Calu3 (cell line): Measurements from ENCODE around the gene FKBP1B. TPM values are rescaled to one million over a fixed set of nuclear protein-coding genes. Genes with fewer than 3 reads are reported as not detected.

Experiments used
- BruUV-seq: library from RNA; stranded (reverse); fragments of 400-500 nt; replicated peaks from 2 replicates; lab custom pipeline; 2021; lab: Mats Ljungman, UMichigan
- CTCF ChIA-PET: fragments of 300-600 bp; sonication (Branson Sonifier 250); formaldehyde crosslinking; loops from one replicate; lab custom pipeline; 2022; ENCODE audit warnings: antibody characterized with exemption; lab: Charles Lee
- DNase-seq: peaks from one replicate; pipeline ENCODE4 v3.0.0; 2022
- H3K27ac Mint-ChIP-seq: one replicate; pipeline ENCODE4 v1.8.0; 2022; ENCODE audit warnings: mixed read lengths; ENCODE audit not compliant: unreplicated experiment
- H3K27me3 Mint-ChIP-seq: one replicate; pipeline ENCODE4 v1.8.0; 2022; ENCODE audit warnings: mixed read lengths; ENCODE audit not compliant: unreplicated experiment
- H3K36me3 Mint-ChIP-seq: one replicate; pipeline ENCODE4 v1.8.0; 2022; ENCODE audit warnings: mild to moderate bottlenecking, moderate library complexity, mixed read lengths; ENCODE audit not compliant: insufficient read depth, unreplicated experiment
- H3K4me1 Mint-ChIP-seq: one replicate; pipeline ENCODE4 v1.8.0; 2022; ENCODE audit warnings: mild to moderate bottlenecking, low read depth, mixed read lengths; ENCODE audit not compliant: unreplicated experiment
- H3K4me3 Mint-ChIP-seq: one replicate; pipeline ENCODE4 v1.8.0; 2022; ENCODE audit warnings: mild to moderate bottlenecking, low read depth, moderate library complexity, mixed read lengths; ENCODE audit not compliant: unreplicated experiment
- H3K9me3 Mint-ChIP-seq: one replicate; pipeline ENCODE4 v1.8.0; 2022; ENCODE audit warnings: low read depth, mixed read lengths; ENCODE audit not compliant: unreplicated experiment
- CTCF ChIP-seq: fragments of 200-600 bp; IDR thresholded peaks from one replicate; pipeline ENCODE4 v1.8.0; 2022; ENCODE audit warnings: antibody characterized with exemption; ENCODE audit not compliant: unreplicated experiment
- intact Hi-C: fragments of 100-400 bp; cut with micrococcal nuclease; formaldehyde crosslinking; loops from one replicate; pipeline ENCODE4 v1.10.0; 2022; ENCODE audit not compliant: unreplicated experiment
- total RNA-seq: library from RNA; stranded (reverse); gene quantifications from 2 replicates; pipeline ENCODE4 v1.2.3, GENCODE V29; 2022

The FKBP1B gene
- total RNA-seq, 1 experiment from 2014 or later: 8.2 TPM

GRCh38 chr2:24077535-24077877, 28.0 kb downstream of the FKBP1B start:
- no peak for TF ChIP-seq CTCF
- no peaks in the 10 kb centered on the region for H3K9me3 Mint-ChIP-seq
- intact Hi-C loops: loop anchor here (2.0 to 5.0 kb wide), 3 partner anchors 31 to 150 kb away; partner anchors contain the start of genes ATAD2B and WDCP
- DNase-seq: no peak
- TSS peak; percentile 61 for BruUV-seq
- H3K36me3 Mint-ChIP-seq: peaks cover 47% of the 10 kb centered on the region
- H3K27ac Mint-ChIP-seq: peak overlapping the region; percentile 80
- H3K4me3 Mint-ChIP-seq: peak overlapping the region; percentile 79
- peaks cover 15% of the 10 kb centered on the region for H3K4me1 Mint-ChIP-seq
- no peaks in the 10 kb centered on the region for H3K27me3 Mint-ChIP-seq
- CTCF ChIA-PET: interaction anchor here (1.1 kb wide), 1 partner anchor 150 kb away, joined by 6 read pairs; the partner anchor contains the start of gene ATAD2B

GRCh38 chr2:24077879-24078278, 28.3 kb downstream of the FKBP1B start:
- Mint-ChIP-seq H3K36me3 (peaks cover 50% of the 10 kb centered on the region), H3K4me1 (peaks cover 15% of the 10 kb centered on the region), H3K9me3 (no peaks in the 10 kb centered on the region), H3K27me3 (no peaks in the 10 kb centered on the region), H3K27ac (peak overlapping the region; percentile 80), H3K4me3 (peak overlapping the region; percentile 79)
- DNase-seq: no peak
- TF ChIP-seq CTCF: no peak
- CTCF ChIA-PET: no interaction called here
- no TSS peak for BruUV-seq
- intact Hi-C loops: loop anchor here (2.0 to 5.0 kb wide), 3 partner anchors 31 to 151 kb away; partner anchors contain the start of genes ATAD2B and WDCP

GRCh38 chr2:24080701-24081100, 31.2 kb downstream of the FKBP1B start:
- Mint-ChIP-seq H3K27ac (no peak overlapping the region), H3K4me1 (peaks cover 8% of the 10 kb centered on the region), H3K4me3 (no peak overlapping the region), H3K9me3 (no peaks in the 10 kb centered on the region), H3K36me3 (peaks cover 66% of the 10 kb centered on the region), H3K27me3 (no peaks in the 10 kb centered on the region)
- intact Hi-C loops: no loop called here
- CTCF ChIA-PET: no interaction called here
- TF ChIP-seq CTCF: no peak
- BruUV-seq: no TSS peak
- no peak for DNase-seq

DNA sequence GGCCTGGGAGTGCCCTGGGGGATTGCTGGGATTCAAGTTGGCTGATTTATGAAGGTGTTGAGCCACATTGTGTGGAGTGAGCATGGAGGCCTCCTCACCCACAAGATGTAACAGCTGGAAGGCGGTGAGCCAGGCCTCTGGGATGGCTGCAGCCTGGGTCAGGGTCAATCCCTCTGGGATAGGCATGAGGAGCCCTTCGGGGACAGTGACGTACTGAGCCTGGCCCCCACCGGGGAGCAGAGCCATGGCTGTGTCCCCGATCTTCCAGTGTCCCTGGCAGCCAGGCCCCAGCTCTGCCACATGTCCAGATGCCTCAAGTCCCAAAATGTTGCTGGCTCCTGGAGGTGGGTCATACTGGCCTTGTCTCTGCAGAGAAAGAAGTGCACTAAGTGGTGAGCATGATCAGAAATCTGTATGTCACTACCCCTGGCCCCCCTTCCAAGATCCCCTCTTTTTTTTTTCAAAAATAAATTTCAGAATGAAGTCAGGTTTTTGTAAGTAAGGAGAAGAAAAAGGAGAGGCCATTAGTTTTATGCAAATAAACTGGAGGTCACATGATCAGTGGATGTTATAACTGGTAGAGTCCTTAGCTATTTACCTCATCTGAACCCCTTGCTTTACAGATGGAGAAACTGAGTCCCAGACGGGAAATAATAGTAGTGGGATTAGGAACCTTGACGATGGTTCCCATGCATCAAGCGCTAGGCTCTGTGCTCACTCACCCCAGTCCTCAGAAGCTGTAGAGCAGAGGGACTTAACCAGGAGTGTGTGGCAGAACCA, 33.4 kb downstream of the FKBP1B start:
- intact Hi-C loops: no loop called here
- no peak for TF ChIP-seq CTCF
- peaks cover 10% of the 10 kb centered on the region for H3K4me1 Mint-ChIP-seq
- no peaks in the 10 kb centered on the region for H3K27me3 Mint-ChIP-seq
- no peak for DNase-seq
- no TSS peak for BruUV-seq
- CTCF ChIA-PET: interaction anchor here (0.5 to 2.0 kb wide), 6 partner anchors 39 to 355 kb away, joined by 3 to 14 read pairs (median 4); partner anchors contain the start of genes FAM228B and PFN4
- no peak overlapping the region for H3K27ac Mint-ChIP-seq
- peaks cover 44% of the 10 kb centered on the region for H3K36me3 Mint-ChIP-seq
- H3K4me3 Mint-ChIP-seq: peak overlapping the region; percentile 86
- H3K9me3 Mint-ChIP-seq: no peaks in the 10 kb centered on the region
